ENCODE results near the gene REG1B. TPM values are rescaled to one million over a fixed set of nuclear protein-coding genes. Genes with fewer than 3 reads are reported as not detected.

Gene REG1B
- total and polyA plus RNA-seq, 4 donors = 0.56 to 4.0 (median 0.75) TPM; not detected in 1

GRCh38 chr2:79129260-79129659 is 41.5 kb upstream of the REG1B start:
- H3K27me3 ChIP-seq (ENCODE audit: control insufficient read depth in 3 of 3, insufficient read depth in 3 of 3, low read length in 2 of 3) = no peaks in the 10 kb centered on the region
- TF ChIP-seq CTCF (IDR thresholded peaks at IDR 0.05; ENCODE audit: control extremely low read depth, extremely low read depth) = no peak
- H3K36me3 ChIP-seq (ENCODE audit: control insufficient read depth in 4 of 4, insufficient read depth in 4 of 4, low read length in 4 of 4) = no peaks in the 10 kb centered on the region
- ATAC-seq (ENCODE audit: insufficient read depth, low FRiP score) (no peak), DNase-seq (no peak)
- H3K9me3 ChIP-seq (ENCODE audit: control insufficient read depth in 4 of 4, insufficient read depth in 3 of 4, low read length in 3 of 4) = no peaks in the 10 kb centered on the region
- H3K4me3 ChIP-seq = no peak overlapping the region
- no peak overlapping the region for H3K9ac ChIP-seq (ENCODE audit: insufficient read depth in 1 of 2, low read length in 2 of 2)
- H3K27ac ChIP-seq (ENCODE audit: low read depth in 1 of 2, low read length in 1 of 2) = no peak overlapping the region
- WGBS, 2 donors = 82 to 87% methylated on average over 6 of the region's 6 CpGs
- no peaks in the 10 kb centered on the region for H3K4me1 ChIP-seq (ENCODE audit: control insufficient read depth in 5 of 5, insufficient read depth in 5 of 5, low read length in 5 of 5)

DNA sequence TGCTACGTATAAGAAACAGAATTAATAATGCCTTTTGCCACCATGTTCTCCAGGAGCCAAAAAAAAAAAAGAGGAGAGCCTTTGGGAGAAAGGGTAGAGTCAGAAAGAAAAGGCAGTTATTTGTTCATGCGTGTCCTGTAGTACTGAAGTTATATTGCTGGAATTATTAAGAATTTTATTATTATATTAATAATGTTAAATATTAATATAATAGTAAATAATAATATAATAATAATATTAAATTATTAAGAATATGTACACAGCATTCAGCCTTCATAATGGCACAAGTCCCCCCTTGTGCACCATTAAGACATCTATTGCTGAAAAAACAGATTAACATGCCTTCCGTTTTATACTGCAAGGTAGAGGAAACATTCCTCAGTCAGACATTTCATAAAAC is 40.6 kb upstream of the REG1B start:
- WGBS, 2 donors = 91 to 96% methylated on average over 3 of the region's 3 CpGs
- no peaks in the 10 kb centered on the region for H3K27me3 ChIP-seq (ENCODE audit: control insufficient read depth in 3 of 3, insufficient read depth in 3 of 3, low read length in 2 of 3)
- no peaks in the 10 kb centered on the region for H3K4me1 ChIP-seq (ENCODE audit: control insufficient read depth in 5 of 5, insufficient read depth in 5 of 5, low read length in 5 of 5)
- ATAC-seq (ENCODE audit: insufficient read depth, low FRiP score) = no peak
- H3K27ac ChIP-seq (ENCODE audit: low read depth in 1 of 2, low read length in 1 of 2) = no peak overlapping the region
- H3K36me3 ChIP-seq (ENCODE audit: control insufficient read depth in 4 of 4, insufficient read depth in 4 of 4, low read length in 4 of 4) = no peaks in the 10 kb centered on the region
- no peaks in the 10 kb centered on the region for H3K9me3 ChIP-seq (ENCODE audit: control insufficient read depth in 4 of 4, insufficient read depth in 3 of 4, low read length in 3 of 4)
- no peak overlapping the region for H3K9ac ChIP-seq (ENCODE audit: insufficient read depth in 1 of 2, low read length in 2 of 2)
- H3K4me3 ChIP-seq = no peak overlapping the region
- DNase-seq = no peak
- no peak for TF ChIP-seq CTCF (IDR thresholded peaks at IDR 0.05; ENCODE audit: control extremely low read depth, extremely low read depth)

DNA sequence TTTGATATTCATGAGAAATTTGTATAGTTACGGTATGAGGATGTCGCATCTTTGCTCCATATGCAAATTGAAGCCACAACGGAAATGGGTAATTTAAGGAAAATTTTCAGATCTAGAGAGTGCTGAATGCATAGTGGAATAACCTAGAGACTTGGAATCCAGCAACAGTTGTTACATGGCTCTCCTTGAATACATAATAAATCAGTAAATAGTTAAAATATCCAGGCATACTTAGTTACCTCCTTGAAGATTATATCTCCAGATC is 37.9 kb upstream of the REG1B start:
- DNase-seq (no peak), ATAC-seq (ENCODE audit: insufficient read depth, low FRiP score) (no peak)
- H3K27me3 ChIP-seq (ENCODE audit: control insufficient read depth in 3 of 3, insufficient read depth in 3 of 3, low read length in 2 of 3) = no peaks in the 10 kb centered on the region
- H3K4me1 ChIP-seq (ENCODE audit: control insufficient read depth in 5 of 5, insufficient read depth in 5 of 5, low read length in 5 of 5) = no peaks in the 10 kb centered on the region
- H3K36me3 ChIP-seq (ENCODE audit: control insufficient read depth in 4 of 4, insufficient read depth in 4 of 4, low read length in 4 of 4) = no peaks in the 10 kb centered on the region
- no peak overlapping the region for H3K9ac ChIP-seq (ENCODE audit: insufficient read depth in 1 of 2, low read length in 2 of 2)
- WGBS, 2 donors = 89 to 94% methylated on average over 3 of the region's 3 CpGs
- peaks cover 0 to 2% (median 0%) of the 10 kb centered on the region in 4 donors for H3K9me3 ChIP-seq (ENCODE audit: control insufficient read depth in 4 of 4, insufficient read depth in 3 of 4, low read length in 3 of 4)
- no peak for TF ChIP-seq CTCF (IDR thresholded peaks at IDR 0.05; ENCODE audit: control extremely low read depth, extremely low read depth)
- no peak overlapping the region for H3K27ac ChIP-seq (ENCODE audit: low read depth in 1 of 2, low read length in 1 of 2)
- no peak overlapping the region for H3K4me3 ChIP-seq

- H3K27me3 ChIP-seq (ENCODE audit: control insufficient read depth in 3 of 3, insufficient read depth in 3 of 3, low read length in 2 of 3) = no peaks in the 10 kb centered on the region
- 60 to 66% methylated on average over 9 of the region's 9 CpGs for WGBS, 2 donors
- H3K36me3 ChIP-seq (ENCODE audit: control insufficient read depth in 4 of 4, insufficient read depth in 4 of 4, low read length in 4 of 4) = no peaks in the 10 kb centered on the region
- no peak overlapping the region for H3K9ac ChIP-seq (ENCODE audit: insufficient read depth in 1 of 2, low read length in 2 of 2)
- TF ChIP-seq CTCF (IDR thresholded peaks at IDR 0.05; ENCODE audit: control extremely low read depth, extremely low read depth) = no peak
- ATAC-seq (ENCODE audit: insufficient read depth, low FRiP score) (no peak), DNase-seq (no peak)
- no peaks in the 10 kb centered on the region for H3K4me1 ChIP-seq (ENCODE audit: control insufficient read depth in 5 of 5, insufficient read depth in 5 of 5, low read length in 5 of 5)
- H3K4me3 ChIP-seq = no peak overlapping the region
- H3K9me3 ChIP-seq (ENCODE audit: control insufficient read depth in 4 of 4, insufficient read depth in 3 of 4, low read length in 3 of 4) = peaks cover 0 to 2% (median 0%) of the 10 kb centered on the region in 4 donors
- H3K27ac ChIP-seq (ENCODE audit: low read depth in 1 of 2, low read length in 1 of 2) = no peak overlapping the region
These were observed 37.3 kb upstream of the REG1B start for GRCh38 chr2:79124907-79125720.
